GM21717 (cell line): ENCODE results near the gene KYAT1.
"Not testable (repeated sequence)": the region's sequence is repeated elsewhere in the genome, so short reads cannot be mapped to it uniquely, and the experiment has no call there.

ENCODE experiments used
- ATAC-seq: cut with Tn5 transposase; IDR thresholded peaks from one replicate; pipeline ENCODE4 v1.9.1; 2021; ENCODE audit warnings: mild to moderate bottlenecking, moderate library complexity; ENCODE audit not compliant: unreplicated experiment

KYAT1 gene

DNA sequence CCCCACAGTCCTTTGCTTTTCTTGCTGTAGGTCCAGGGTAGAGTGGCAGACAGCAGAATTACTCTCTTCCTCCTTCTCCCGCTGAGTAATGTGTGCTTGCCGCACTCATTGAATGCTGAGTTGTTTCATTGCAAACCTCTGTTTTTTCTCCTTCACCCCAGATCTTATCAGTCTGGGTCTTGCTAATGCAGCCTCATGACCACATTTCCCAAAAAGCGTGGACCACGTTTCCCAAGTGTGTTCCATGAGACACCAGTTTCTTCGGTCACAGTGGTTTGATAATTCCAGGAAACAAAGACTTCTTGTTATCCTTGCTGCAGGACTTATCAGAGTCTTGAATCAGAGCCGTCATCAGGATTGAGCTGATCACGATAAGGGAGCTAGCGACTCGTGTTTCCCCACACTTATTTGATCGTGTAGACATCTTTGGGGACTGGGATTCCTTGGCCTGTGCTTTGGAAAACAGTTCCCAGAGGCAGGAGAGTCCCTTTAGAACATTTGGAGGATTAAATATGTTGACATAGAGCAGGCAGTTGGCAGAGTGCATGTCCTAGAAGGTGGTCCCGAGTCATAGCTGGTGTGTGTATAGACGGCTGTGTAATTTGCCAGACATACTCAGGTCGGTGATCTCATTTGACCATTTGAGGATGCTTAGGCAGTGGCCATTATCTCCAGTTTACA is 4.6 kb upstream of the KYAT1 start:
- no peak for ATAC-seq

DNA sequence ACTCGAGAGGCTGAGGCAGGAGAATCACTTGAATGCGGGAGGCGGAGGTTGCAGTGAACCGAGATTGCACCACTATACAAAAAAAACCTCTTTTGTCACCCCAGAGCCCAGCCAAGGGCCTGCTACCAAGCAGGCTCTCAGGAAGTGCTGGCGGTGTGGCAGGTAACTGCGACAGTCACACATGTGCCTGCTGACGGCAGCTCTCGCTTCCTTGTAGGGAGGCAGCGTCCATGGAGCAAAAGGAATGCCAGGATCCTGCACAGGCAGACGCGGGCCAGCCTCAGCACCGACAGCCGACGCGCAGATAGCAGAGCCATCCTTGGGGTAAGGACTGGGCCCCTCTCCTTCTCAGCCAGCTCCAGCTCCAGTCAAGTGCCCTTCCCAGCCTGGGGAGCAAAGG is 4.0 kb upstream of the KYAT1 start:
- ATAC-seq, result no peak

DNA sequence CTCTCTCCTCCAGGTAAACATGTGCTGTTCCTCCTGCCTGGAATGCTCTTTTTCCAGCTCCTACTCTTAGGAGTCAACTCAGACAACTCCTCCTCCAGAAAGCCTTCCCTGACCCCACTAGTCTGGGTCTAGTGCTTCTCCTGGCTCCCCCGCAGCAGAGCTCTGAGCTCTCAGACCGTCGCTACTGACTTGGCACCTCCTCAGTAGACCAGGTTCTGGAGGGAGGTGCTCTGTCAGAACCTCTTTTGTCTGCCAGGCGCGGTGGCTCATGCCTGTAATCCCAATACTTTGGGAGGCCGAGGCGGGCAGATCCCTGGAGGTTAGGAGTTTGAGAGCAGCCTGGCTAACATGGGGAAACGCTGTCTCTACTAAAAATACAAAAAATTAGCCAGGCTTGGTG is 3.6 kb upstream of the KYAT1 start:
- ATAC-seq, result no peak

GRCh38 chr9:128884164-128884563 is 2.4 kb upstream of the KYAT1 start:
- ATAC-seq, result no peak

DNA sequence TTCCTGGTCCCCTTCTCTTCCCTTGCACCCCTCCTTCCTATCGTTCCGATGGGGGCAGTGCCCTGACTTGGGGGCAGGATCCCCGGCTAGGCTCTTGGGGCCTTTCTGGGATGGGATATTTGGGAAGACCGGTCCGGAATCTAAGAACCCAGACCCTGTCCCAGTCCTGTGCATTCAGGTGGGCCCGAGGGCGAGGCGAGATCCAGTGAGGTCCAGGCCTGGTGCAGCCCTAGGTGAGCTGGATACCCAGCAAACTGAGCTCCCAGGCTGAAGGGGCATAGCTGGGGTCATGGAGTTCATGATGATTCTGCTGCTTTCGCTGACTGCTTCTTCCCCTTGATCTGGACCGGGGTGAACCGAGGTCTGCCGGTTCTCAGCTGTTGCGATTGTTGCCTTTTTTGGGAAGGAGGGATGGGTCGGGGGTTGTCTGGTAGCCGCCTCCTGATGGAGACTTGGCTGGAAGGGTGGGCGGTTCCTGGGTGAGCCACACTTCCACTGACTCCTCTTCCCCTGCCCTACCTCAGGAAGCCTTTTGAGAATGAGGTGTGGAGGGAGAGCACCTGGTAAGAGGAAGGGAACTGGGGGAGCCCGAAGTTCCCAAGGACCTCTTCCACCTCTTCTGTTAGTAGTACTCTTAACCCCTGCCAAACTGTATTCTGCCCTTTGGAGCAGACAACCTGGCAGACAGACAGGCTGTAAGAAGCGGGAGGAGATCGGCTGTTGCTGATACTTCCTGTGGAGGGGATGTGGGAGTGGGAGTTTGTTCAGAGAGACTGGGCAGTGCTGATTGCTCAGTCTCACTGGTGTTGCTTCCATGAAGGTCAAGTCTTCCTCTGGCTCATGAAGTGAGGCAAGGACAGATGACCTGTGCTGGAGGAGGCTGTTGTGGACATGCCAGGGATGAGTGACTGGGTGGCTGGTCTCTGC is 1.2 kb upstream of the KYAT1 start:
- no peak for ATAC-seq

- no peak for ATAC-seq
These were observed 3.9 kb downstream of the KYAT1 start for GRCh38 chr9:128877852-128878251.

GRCh38 chr9:128870941-128871265 is 10.8 kb downstream of the KYAT1 start:
- ATAC-seq, result not testable (repeated sequence)

- ATAC-seq, result no peak
These were observed 11.4 kb downstream of the KYAT1 start for GRCh38 chr9:128870128-128870940.

GRCh38 chr9:128863647-128864046 is 18.1 kb downstream of the KYAT1 start:
- ATAC-seq, result no peak

DNA sequence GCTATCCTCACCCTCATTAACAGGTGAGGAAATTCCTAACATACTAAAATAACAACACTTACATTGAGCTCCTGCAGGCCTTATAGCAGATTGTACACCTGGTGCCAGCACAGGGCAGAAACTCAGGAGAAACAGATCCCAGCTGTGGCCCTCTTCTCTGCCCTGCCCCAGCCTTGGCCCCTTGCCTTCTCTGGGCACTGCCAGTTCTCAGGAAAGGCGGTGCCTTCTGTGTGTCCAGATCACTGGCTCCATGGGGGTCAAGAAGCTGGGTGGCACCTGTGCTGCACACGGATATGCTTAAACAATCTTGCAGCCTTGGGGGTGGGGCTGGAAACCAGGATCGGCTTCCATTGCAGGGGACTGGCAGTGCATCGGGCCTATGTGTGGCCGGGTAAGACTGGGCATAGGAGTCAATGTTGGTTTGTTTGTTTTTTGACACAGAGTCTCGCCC is 19.3 kb downstream of the KYAT1 start:
- no peak for ATAC-seq

DNA sequence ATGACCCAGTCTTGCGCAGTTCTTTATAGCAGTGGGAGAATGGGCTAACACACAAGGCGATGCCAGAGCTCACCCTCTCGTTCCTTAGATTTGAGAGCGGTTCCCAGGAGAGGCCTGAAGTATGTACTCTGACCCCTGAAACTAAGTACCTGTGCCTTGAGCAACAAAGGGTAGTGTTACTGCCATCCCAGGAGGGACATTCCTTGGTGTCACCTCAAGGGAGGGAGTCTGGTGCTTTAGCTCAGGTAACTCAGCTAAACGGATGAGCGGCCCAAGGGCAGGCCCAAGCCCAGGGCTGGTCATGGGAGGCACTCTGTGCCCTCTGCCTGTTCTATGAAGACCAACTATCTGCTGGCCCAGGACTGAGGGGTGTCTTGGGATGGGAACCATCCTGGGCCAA is 20.2 kb downstream of the KYAT1 start:
- ATAC-seq, result no peak

DNA sequence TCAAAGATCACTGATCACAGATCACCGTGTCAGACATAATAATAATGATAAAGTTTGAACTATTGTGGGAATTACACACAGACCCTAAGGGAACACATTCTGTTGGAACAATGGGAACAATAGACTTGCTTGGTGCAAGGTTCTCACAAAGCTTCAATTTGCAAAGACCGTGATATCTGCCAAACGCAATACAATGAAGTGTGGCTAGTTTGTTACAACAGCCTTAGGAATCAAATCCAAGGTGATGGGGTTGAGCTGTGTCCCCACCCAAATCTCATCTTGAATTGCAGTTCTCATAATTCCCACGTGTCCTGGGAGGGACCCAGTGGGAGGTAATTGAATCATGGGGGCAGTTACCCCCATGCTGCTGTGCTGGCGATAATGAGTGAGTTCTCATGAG is 20.8 kb downstream of the KYAT1 start:
- no peak for ATAC-seq

- ATAC-seq, result not testable (repeated sequence)
These were observed 23.3 kb downstream of the KYAT1 start for GRCh38 chr9:128858476-128858875.

DNA sequence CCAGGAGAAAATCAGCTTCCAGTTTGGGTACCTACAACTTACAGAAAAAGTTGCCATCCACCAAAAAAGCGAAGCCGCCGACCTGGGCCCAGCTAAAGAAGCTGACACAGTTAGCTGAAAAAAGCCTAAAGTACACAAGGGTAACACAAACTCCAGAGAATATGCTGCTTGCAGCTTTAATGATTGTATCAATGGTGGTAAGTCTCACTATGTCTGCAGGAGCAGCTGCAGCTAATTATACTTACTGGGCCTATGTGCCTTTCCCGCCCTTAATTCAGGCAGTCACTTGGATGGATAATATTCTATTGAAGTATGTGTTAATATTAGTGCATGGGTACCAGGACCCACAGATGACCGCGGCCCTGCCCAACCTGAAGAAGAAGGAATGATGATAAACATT is 27.3 kb downstream of the KYAT1 start:
- ATAC-seq, result not testable (repeated sequence)

GRCh38 chr9:128852646-128853045 is 29.1 kb downstream of the KYAT1 start:
- not testable (repeated sequence) for ATAC-seq

- not testable (repeated sequence) for ATAC-seq
These were observed 29.8 kb downstream of the KYAT1 start for GRCh38 chr9:128851779-128852600.

GRCh38 chr9:128851024-128851423 is 30.7 kb downstream of the KYAT1 start:
- ATAC-seq, result not testable (repeated sequence)

DNA sequence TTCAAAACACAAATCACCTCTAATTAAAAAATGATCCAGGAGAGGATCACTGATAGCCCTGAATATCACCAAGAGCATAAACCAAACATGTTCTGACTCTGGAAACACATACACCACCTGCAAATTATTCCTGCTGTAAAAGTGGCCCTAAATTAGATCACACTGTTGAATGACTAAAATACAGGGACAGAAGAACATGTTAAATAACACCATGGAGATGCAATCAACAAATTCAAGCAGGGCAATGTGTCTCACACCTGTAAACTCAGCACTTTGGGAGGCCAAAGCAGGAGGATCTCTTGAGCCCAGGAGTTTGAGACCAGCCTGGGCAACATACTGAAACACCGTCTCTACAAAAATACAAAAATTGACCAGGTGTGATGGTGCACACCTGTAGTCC is 33.9 kb downstream of the KYAT1 start:
- no peak for ATAC-seq

GRCh38 chr9:128846680-128847030 is 35.1 kb downstream of the KYAT1 start:
- ATAC-seq, result no peak

GRCh38 chr9:128845186-128845931 is 36.4 kb downstream of the KYAT1 start:
- no peak for ATAC-seq
